Measurements from ENCODE around the gene PDHB.

PDHB gene

GRCh38 chr3:58414538-58415197 is 19.0 kb downstream of the PDHB start:
- TF ChIP-seq, protein P1, sequence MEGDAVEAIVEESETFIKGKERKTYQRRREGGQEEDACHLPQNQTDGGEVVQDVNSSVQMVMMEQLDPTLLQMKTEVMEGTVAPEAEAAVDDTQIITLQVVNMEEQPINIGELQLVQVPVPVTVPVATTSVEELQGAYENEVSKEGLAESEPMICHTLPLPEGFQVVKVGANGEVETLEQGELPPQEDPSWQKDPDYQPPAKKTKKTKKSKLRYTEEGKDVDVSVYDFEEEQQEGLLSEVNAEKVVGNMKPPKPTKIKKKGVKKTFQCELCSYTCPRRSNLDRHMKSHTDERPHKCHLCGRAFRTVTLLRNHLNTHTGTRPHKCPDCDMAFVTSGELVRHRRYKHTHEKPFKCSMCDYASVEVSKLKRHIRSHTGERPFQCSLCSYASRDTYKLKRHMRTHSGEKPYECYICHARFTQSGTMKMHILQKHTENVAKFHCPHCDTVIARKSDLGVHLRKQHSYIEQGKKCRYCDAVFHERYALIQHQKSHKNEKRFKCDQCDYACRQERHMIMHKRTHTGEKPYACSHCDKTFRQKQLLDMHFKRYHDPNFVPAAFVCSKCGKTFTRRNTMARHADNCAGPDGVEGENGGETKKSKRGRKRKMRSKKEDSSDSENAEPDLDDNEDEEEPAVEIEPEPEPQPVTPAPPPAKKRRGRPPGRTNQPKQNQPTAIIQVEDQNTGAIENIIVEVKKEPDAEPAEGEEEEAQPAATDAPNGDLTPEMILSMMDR (IDR thresholded peaks at IDR 0.05), result peak; percentile 86
- no peak for TF ChIP-seq ZFX (IDR thresholded peaks at IDR 0.05; ENCODE audit: borderline replicate concordance)
- H3K27ac ChIP-seq, result no peak overlapping the region

GRCh38 chr3:58411851-58412830 is 21.5 kb downstream of the PDHB start:
- H3K27ac ChIP-seq, result no peak overlapping the region
- no peak for TF ChIP-seq ZFX (IDR thresholded peaks at IDR 0.05; ENCODE audit: borderline replicate concordance)
- TF ChIP-seq, protein P1 (IDR thresholded peaks at IDR 0.05), result no peak

- H3K27ac ChIP-seq, result no peak overlapping the region
- TF ChIP-seq, protein P1 (IDR thresholded peaks at IDR 0.05), result no peak
- TF ChIP-seq ZFX (IDR thresholded peaks at IDR 0.05; ENCODE audit: borderline replicate concordance), result no peak
These were observed 22.6 kb downstream of the PDHB start for GRCh38 chr3:58411036-58411435.

DNA sequence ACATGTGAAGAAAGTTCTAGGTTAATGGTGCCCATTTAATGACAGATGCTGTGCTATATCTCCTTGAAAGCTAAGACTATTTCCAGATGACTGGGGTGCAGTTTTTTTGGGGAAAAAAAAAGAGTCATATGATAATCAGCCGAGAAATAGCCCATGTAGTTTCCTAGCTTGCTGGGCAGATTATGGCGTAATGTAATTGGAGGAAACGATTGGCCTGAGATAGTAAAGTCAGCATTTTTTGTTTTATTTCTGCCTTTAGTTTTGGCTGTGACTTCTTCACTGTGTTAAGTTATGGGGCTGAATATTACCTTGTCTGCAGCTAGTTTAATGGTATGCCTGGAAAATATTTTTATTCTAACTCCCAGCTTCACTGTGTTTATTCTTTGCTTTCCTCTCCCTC is 24.0 kb downstream of the PDHB start:
- no peak for TF ChIP-seq ZFX (IDR thresholded peaks at IDR 0.05; ENCODE audit: borderline replicate concordance)
- TF ChIP-seq, protein P1 (IDR thresholded peaks at IDR 0.05), result no peak

GRCh38 chr3:58408906-58409305 is 24.7 kb downstream of the PDHB start:
- no peak for TF ChIP-seq ZFX (IDR thresholded peaks at IDR 0.05; ENCODE audit: borderline replicate concordance)
- TF ChIP-seq, protein P1 (IDR thresholded peaks at IDR 0.05), result no peak

More for the DNA sequence above, 24.0 kb downstream of the PDHB start:
- H3K27ac ChIP-seq, result no peak overlapping the region

DNA sequence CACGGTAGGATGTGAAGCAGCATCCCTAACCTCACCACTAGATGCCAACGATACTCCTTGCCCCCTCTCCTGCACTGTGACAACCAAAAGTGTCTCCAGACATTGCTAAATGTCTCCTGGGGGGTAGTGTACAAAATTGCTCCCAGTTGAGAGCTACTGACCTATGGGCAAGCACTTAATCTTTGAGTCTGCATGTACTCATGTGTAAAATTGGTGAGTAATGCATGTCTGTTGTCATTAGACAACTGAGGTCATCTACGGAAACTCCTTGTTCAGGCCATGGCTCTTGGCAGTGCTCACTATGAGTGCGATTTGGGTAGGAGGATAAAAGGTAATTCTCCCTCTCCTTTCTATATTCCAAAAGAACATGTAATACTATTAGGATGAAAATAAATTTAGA is 29.2 kb downstream of the PDHB start:
- H3K27ac ChIP-seq, result no peak overlapping the region
- TF ChIP-seq, protein P1 (IDR thresholded peaks at IDR 0.05), result no peak
- TF ChIP-seq ZFX (IDR thresholded peaks at IDR 0.05; ENCODE audit: borderline replicate concordance), result no peak

More at GRCh38 chr3:58408906-58409305, 24.7 kb downstream of the PDHB start:
- H3K27ac ChIP-seq, result peak overlapping the region; percentile 20; the same call in 1 of the 2 replicates
